ENCODE results near the gene ARSB. TPM values are rescaled to one million over a fixed set of nuclear protein-coding genes. Genes with fewer than 3 reads are reported as not detected.

The ARSB gene
- total RNA-seq, 1 donor = 38.4 TPM

DNA sequence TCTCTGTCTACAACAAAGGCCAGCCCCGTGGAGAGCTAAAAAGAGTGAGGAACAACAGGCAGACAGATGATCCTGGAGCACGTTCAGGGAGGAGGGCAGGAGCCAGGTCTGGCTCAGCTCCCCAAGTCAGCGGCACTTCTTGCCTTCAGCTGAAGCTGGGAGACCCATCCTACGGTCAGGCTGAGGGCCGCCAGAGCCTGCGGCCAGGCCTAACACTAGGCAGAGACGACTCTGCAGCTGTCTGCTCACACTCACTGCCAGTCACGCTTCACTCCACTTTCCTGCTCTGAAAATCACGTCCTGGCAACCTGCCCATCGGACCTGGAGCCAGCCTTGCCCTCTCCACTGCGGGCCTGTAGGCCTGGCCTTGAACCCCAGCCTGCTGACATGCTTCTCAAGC is 175.7 kb downstream of the ARSB start:
- H3K4me2 ChIP-seq (ENCODE audit: insufficient read depth, low read length) = no peak overlapping the region
- DNase-seq (ENCODE audit: insufficient read length, low spot score, missing footprints) = no peak
- H4K20me1 ChIP-seq (ENCODE audit: insufficient read depth, low read length) = no peaks in the 10 kb centered on the region
- H3K36me3 ChIP-seq (ENCODE audit: insufficient read depth, low read length) = no peaks in the 10 kb centered on the region
- no peaks in the 10 kb centered on the region for H3K9me3 ChIP-seq (ENCODE audit: low read depth, low read length)
- peaks cover 19% of the 10 kb centered on the region for H3K4me1 ChIP-seq (ENCODE audit: insufficient read depth, low read length)
- H3K79me2 ChIP-seq (ENCODE audit: insufficient read depth, low read length) = no peaks in the 10 kb centered on the region
- no peak overlapping the region for H2AFZ ChIP-seq (ENCODE audit: low read length)
- no peak overlapping the region for H3K27ac ChIP-seq (ENCODE audit: low read depth, low read length)
- TF ChIP-seq CTCF (IDR thresholded peaks at IDR 0.05; ENCODE audit: extremely low read depth, low read depth, low read length) = no peak
- H3K4me3 ChIP-seq (ENCODE audit: insufficient read depth, low read length) = no peak overlapping the region
- H3K27me3 ChIP-seq (ENCODE audit: insufficient read depth, low read length) = no peaks in the 10 kb centered on the region

DNA sequence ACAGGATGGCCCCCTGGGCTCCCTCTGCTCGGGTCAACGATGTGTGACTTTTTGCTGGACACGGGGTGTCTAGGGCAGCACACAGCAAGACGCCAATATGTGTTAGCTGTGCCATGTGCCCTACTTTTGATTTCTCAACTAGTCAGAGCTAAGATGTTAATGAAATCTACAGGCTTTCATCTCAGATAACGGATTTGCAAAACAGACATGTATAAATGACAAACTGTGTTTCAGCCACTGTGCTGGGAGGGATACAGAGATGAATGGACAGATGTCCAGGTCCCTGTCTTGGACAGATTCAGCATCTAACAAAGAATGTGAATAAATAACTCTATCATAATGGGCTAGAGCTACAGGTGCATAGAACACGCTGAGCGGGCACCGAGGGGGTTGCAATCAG is 176.3 kb downstream of the ARSB start:
- no peak overlapping the region for H2AFZ ChIP-seq (ENCODE audit: low read length)
- no peak overlapping the region for H3K4me3 ChIP-seq (ENCODE audit: insufficient read depth, low read length)
- H3K4me1 ChIP-seq (ENCODE audit: insufficient read depth, low read length) = peaks cover 20% of the 10 kb centered on the region
- no peak for TF ChIP-seq CTCF (IDR thresholded peaks at IDR 0.05; ENCODE audit: extremely low read depth, low read depth, low read length)
- H3K27ac ChIP-seq (ENCODE audit: low read depth, low read length) = no peak overlapping the region
- H3K36me3 ChIP-seq (ENCODE audit: insufficient read depth, low read length) = no peaks in the 10 kb centered on the region
- no peak overlapping the region for H3K4me2 ChIP-seq (ENCODE audit: insufficient read depth, low read length)
- no peaks in the 10 kb centered on the region for H3K9me3 ChIP-seq (ENCODE audit: low read depth, low read length)
- no peaks in the 10 kb centered on the region for H3K27me3 ChIP-seq (ENCODE audit: insufficient read depth, low read length)
- no peaks in the 10 kb centered on the region for H4K20me1 ChIP-seq (ENCODE audit: insufficient read depth, low read length)
- DNase-seq (ENCODE audit: insufficient read length, low spot score, missing footprints) = no peak
- H3K79me2 ChIP-seq (ENCODE audit: insufficient read depth, low read length) = no peaks in the 10 kb centered on the region

- Histone ChIP-seq H3K27me3 (ENCODE audit: insufficient read depth, low read length) (no peaks in the 10 kb centered on the region), H2AFZ (ENCODE audit: low read length) (no peak overlapping the region), H3K27ac (ENCODE audit: low read depth, low read length) (no peak overlapping the region), H3K4me1 (ENCODE audit: insufficient read depth, low read length) (peaks cover 24% of the 10 kb centered on the region), H3K9me3 (ENCODE audit: low read depth, low read length) (no peaks in the 10 kb centered on the region), H3K79me2 (ENCODE audit: insufficient read depth, low read length) (no peaks in the 10 kb centered on the region), H3K36me3 (ENCODE audit: insufficient read depth, low read length) (no peaks in the 10 kb centered on the region), H3K4me3 (ENCODE audit: insufficient read depth, low read length) (no peak overlapping the region), H3K4me2 (ENCODE audit: insufficient read depth, low read length) (no peak overlapping the region), H4K20me1 (ENCODE audit: insufficient read depth, low read length) (no peaks in the 10 kb centered on the region)
- no peak for TF ChIP-seq CTCF (IDR thresholded peaks at IDR 0.05; ENCODE audit: extremely low read depth, low read depth, low read length)
- DNase-seq (ENCODE audit: insufficient read length, low spot score, missing footprints) = peak; percentile 29
Measured at GRCh38 chr5:78808380-78808779, 176.7 kb downstream of the ARSB start.

GRCh38 chr5:78806544-78806943 is 178.6 kb downstream of the ARSB start:
- no peaks in the 10 kb centered on the region for H4K20me1 ChIP-seq (ENCODE audit: insufficient read depth, low read length)
- TF ChIP-seq CTCF (IDR thresholded peaks at IDR 0.05; ENCODE audit: extremely low read depth, low read depth, low read length) = no peak
- H3K4me3 ChIP-seq (ENCODE audit: insufficient read depth, low read length) = no peak overlapping the region
- no peaks in the 10 kb centered on the region for H3K9me3 ChIP-seq (ENCODE audit: low read depth, low read length)
- peaks cover 29% of the 10 kb centered on the region for H3K4me1 ChIP-seq (ENCODE audit: insufficient read depth, low read length)
- H3K79me2 ChIP-seq (ENCODE audit: insufficient read depth, low read length) = no peaks in the 10 kb centered on the region
- DNase-seq (ENCODE audit: insufficient read length, low spot score, missing footprints) = peak; percentile 90
- peak overlapping the region; percentile 77 for H3K27ac ChIP-seq (ENCODE audit: low read depth, low read length)
- peak overlapping the region; percentile 18 for H3K4me2 ChIP-seq (ENCODE audit: insufficient read depth, low read length)
- no peaks in the 10 kb centered on the region for H3K27me3 ChIP-seq (ENCODE audit: insufficient read depth, low read length)
- H3K36me3 ChIP-seq (ENCODE audit: insufficient read depth, low read length) = no peaks in the 10 kb centered on the region
- peak overlapping the region; percentile 17 for H2AFZ ChIP-seq (ENCODE audit: low read length)
